Measurements from ENCODE around the gene CT45A6. TPM values are rescaled to one million over a fixed set of nuclear protein-coding genes. Genes with fewer than 3 reads are reported as not detected.
"Not testable (repeated sequence)": the region's sequence is repeated elsewhere in the genome, so short reads cannot be mapped to it uniquely, and the experiment has no call there.

CT45A6 gene, protein sequence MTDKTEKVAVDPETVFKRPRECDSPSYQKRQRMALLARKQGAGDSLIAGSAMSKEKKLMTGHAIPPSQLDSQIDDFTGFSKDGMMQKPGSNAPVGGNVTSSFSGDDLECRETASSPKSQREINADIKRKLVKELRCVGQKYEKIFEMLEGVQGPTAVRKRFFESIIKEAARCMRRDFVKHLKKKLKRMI
- not detected for total RNA-seq
- long read RNA-seq = 0 reads

DNA sequence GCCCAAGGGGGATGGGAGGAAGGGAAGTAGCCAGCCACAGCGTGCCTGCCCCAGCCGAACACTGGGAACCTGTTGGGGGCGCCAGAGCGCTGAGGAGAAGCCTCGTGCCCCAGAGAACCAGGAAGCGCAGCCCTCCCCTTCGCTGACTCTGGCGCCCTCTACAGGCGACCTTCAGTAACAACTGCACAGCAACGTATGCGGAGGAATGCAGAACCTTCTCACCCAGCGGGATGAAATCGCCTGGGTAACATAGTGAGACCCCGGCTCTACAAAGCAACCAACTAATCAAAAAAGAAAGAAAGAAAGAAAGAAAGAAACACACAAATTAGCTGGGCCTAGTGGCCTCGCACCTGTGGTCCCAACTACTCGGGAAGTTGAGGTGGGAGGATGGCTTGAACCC lies at the start of gene CT45A6:
Gene CT45A6, minus strand, starts transcription at position 101 of the 400 bp plus-strand sequence. CDS start 3,794 bp downstream, outside the sequence.
- not testable (repeated sequence) for DNase-seq (ENCODE audit: low spot score)

DNA sequence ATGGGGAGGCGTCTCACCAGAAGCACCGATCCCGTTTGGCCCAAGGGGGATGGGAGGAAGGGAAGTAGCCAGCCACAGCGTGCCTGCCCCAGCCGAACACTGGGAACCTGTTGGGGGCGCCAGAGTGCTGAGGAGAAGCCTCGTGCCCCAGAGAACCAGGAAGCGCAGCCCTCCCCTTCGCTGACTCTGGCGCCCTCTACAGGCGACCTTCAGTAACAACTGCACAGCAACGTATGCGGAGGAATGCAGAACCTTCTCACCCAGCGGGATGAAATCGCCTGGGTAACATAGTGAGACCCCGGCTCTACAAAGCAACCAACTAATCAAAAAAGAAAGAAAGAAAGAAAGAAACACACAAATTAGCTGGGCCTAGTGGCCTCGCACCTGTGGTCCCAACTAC lies 34.6 kb upstream of the CT45A6 start, which contains the start of gene CT45A7:
Gene CT45A7, minus strand, starts transcription at position 101 of the 400 bp plus-strand sequence. CDS start 3,747 bp downstream, outside the sequence.
- DNase-seq (ENCODE audit: low spot score) = not testable (repeated sequence)

GRCh38 chrX:135819912-135820311 lies 17.3 kb upstream of the CT45A6 start, which contains the start of gene CT45A2:
TSS of gene CT45A2 (minus strand) at chrX:135820012. CDS start at chrX:135816265, 3,747 bp downstream.
- not testable (repeated sequence) for DNase-seq (ENCODE audit: low spot score)

DNA sequence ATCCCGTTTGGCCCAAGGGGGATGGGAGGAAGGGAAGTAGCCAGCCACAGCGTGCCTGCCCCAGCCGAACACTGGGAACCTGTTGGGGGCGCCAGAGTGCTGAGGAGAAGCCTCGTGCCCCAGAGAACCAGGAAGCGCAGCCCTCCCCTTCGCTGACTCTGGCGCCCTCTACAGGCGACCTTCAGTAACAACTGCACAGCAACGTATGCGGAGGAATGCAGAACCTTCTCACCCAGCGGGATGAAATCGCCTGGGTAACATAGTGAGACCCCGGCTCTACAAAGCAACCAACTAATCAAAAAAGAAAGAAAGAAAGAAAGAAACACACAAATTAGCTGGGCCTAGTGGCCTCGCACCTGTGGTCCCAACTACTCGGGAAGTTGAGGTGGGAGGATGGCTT lies 17.2 kb downstream of the CT45A6 start, which contains the start of gene CT45A5:
Gene CT45A5, minus strand, starts transcription at position 101 of the 400 bp plus-strand sequence. CDS start 3,774 bp downstream, outside the sequence.
- DNase-seq (ENCODE audit: low spot score) = not testable (repeated sequence)

GRCh38 chrX:135768091-135768490 lies 34.5 kb downstream of the CT45A6 start, which contains the start of gene CT45A3:
TSS of gene CT45A3 (minus strand) at chrX:135768191. CDS start at chrX:135764444, 3,747 bp downstream.
- not testable (repeated sequence) for DNase-seq (ENCODE audit: low spot score)

DNA sequence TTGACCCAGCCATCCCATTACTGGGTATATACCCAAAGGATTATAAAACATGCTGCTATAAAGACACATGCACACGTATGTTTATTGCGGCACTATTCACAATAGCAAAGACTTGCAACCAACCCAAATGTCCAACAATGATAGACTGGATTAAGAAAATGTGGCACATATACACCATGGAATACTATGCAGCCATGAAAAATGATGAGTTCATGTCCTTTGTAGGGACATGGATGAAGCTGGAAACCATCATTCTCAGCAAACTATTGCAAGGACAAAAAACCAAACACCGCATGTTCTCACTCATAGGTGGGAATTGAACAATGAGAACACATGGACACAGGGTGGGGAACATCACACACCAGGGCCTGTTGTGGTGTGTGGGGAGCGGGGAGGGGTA lies 57.8 kb downstream of the CT45A6 start:
- DNase-seq (ENCODE audit: low spot score) = not testable (repeated sequence)

Other genes with a start within 250 kb of the CT45A6 start
- gene CT45A1, start 89.1 kb downstream of the CT45A6 start, total RNA-seq = not detected
- not detected for gene CT45A3, start 34.6 kb downstream of the CT45A6 start, total RNA-seq
- not detected for gene CT45A5, start 17.3 kb downstream of the CT45A6 start, total RNA-seq
- not detected for gene CT45A2, start 17.2 kb upstream of the CT45A6 start, total RNA-seq
- gene CT45A7, start 34.5 kb upstream of the CT45A6 start, total RNA-seq = not detected
- gene CT45A8, start 51.8 kb upstream of the CT45A6 start, total RNA-seq = not detected
- not detected for gene CT45A9, start 69.0 kb upstream of the CT45A6 start, total RNA-seq
- not detected for gene CT45A10, start 90.7 kb upstream of the CT45A6 start, total RNA-seq
- not detected for gene SAGE1, start 90.9 kb upstream of the CT45A6 start, total RNA-seq
- 25.1 TPM for gene MMGT1, start 171.2 kb upstream of the CT45A6 start, total RNA-seq
- 11.9 TPM for gene SLC9A6, start 182.6 kb upstream of the CT45A6 start, total RNA-seq